GM12864 (cell line): ENCODE results near the gene ZBTB43.

Experiments used
- DNase-seq: peaks from one replicate; pipeline ENCODE4 v3.0.0-alpha.2; 2011; ENCODE audit warnings: low read depth
- H3K4me3 ChIP-seq: 2 replicates; pipeline ENCODE4 v1.5.1; 2011; ENCODE audit warnings: mild to moderate bottlenecking, low read depth, low read length, control low read depth
- CTCF ChIP-seq: IDR thresholded peaks from 2 replicates; pipeline ENCODE4 v1.5.1; 2011; ENCODE audit warnings: low read depth, mild to moderate bottlenecking, moderate library complexity, low read length, control low read depth, inconsistent platforms; ENCODE audit errors: missing control alignments

The ZBTB43 gene

GRCh38 chr9:126877418-126877817, 72.6 kb downstream of the ZBTB43 start:
- no peak overlapping the region for H3K4me3 ChIP-seq
- no peak for DNase-seq
- no peak for TF ChIP-seq CTCF

- no peak for TF ChIP-seq CTCF
- DNase-seq = no peak
- H3K4me3 ChIP-seq = no peak overlapping the region
These were observed 74.4 kb downstream of the ZBTB43 start for GRCh38 chr9:126879288-126879687.

GRCh38 chr9:126880226-126880946, 75.5 kb downstream of the ZBTB43 start:
- no peak for TF ChIP-seq CTCF
- H3K4me3 ChIP-seq = no peak overlapping the region

GRCh38 chr9:126880947-126881332, 76.1 kb downstream of the ZBTB43 start:
- no peak overlapping the region for H3K4me3 ChIP-seq
- no peak for DNase-seq
- TF ChIP-seq CTCF = no peak

More at GRCh38 chr9:126880226-126880946, 75.5 kb downstream of the ZBTB43 start:
- DNase-seq = no peak

GRCh38 chr9:126882746-126883145, 77.9 kb downstream of the ZBTB43 start:
- no peak overlapping the region for H3K4me3 ChIP-seq
- DNase-seq = no peak
- TF ChIP-seq CTCF = no peak

- no peak overlapping the region for H3K4me3 ChIP-seq
- no peak for DNase-seq
- TF ChIP-seq CTCF = no peak
These were observed 78.8 kb downstream of the ZBTB43 start for GRCh38 chr9:126883636-126884035.

GRCh38 chr9:126885131-126885641, 80.3 kb downstream of the ZBTB43 start:
- no peak for DNase-seq
- no peak overlapping the region for H3K4me3 ChIP-seq

More at GRCh38 chr9:126885131-126885641, 80.3 kb downstream of the ZBTB43 start:
- no peak for TF ChIP-seq CTCF
